ENCODE data around the gene ITGB3BP.

GRCh38 chr1:63413394-63413793, 109.6 kb downstream of the ITGB3BP start:
- TF ChIP-seq CTCF (conservative IDR thresholded peaks at IDR 0.05) (no peak), EZH2 (IDR thresholded peaks at IDR 0.05; ENCODE audit: low read depth) (no peak)

Measured in PC-9 (cell line).